GM23338 (cell line): Measurements from ENCODE around the gene IQGAP2. TPM values are rescaled to one million over a fixed set of nuclear protein-coding genes. Genes with fewer than 3 reads are reported as not detected.

ENCODE experiments used
- ATAC-seq: fragments of 200-7000 bp; cut with Tn5 transposase; 3 replicates; pipeline ENCODE4 v1.9.1; 2020
- DNase-seq: peaks from one replicate; pipeline ENCODE4 v3.0.0-alpha.2; 2015; ENCODE audit warnings: low spot score
- H2AFZ ChIP-seq: fragments of 200-600 bp; sonication (generic); 2 replicates; pipeline ENCODE4 v1.8.0; 2016; ENCODE audit warnings: antibody characterized with exemption, mild to moderate bottlenecking, moderate library complexity
- H3F3A ChIP-seq: fragments of 200-600 bp; sonication (generic); replicated peaks from 2 replicates; pipeline ENCODE4 v1.8.0; 2017; ENCODE audit warnings: antibody characterized with exemption, mixed run types, low read depth
- H3K27ac ChIP-seq: fragments of 200-600 bp; sonication (generic); 2 replicates; pipeline ENCODE4 v1.6.1; 2016; ENCODE audit warnings: low read depth
- H3K27me3 ChIP-seq: fragments of 200-600 bp; sonication (generic); 2 replicates; pipeline ENCODE4 v1.8.0; 2016; ENCODE audit warnings: mild to moderate bottlenecking, mixed run types, moderate library complexity; ENCODE audit not compliant: insufficient read depth
- H3K36me3 ChIP-seq: fragments of 200-600 bp; sonication (generic); 2 replicates; pipeline ENCODE4 v1.8.0; 2016; ENCODE audit warnings: mild to moderate bottlenecking; ENCODE audit not compliant: insufficient read depth
- H3K4me1 ChIP-seq: fragments of 200-600 bp; sonication (generic); 2 replicates; pipeline ENCODE4 v1.8.0; 2016; ENCODE audit warnings: mild to moderate bottlenecking, moderate library complexity; ENCODE audit not compliant: insufficient read depth
- H3K4me2 ChIP-seq: fragments of 200-600 bp; sonication (generic); 2 replicates; pipeline ENCODE4 v1.7.1; 2017; ENCODE audit warnings: mixed run types
- H3K4me3 ChIP-seq: fragments of 200-600 bp; sonication (generic); 2 replicates; pipeline ENCODE4 v1.6.1; 2016; ENCODE audit warnings: mixed run types
- H3K79me2 ChIP-seq: fragments of 200-600 bp; sonication (generic); replicated peaks from 2 replicates; pipeline ENCODE4 v1.8.0; 2017; ENCODE audit warnings: mild to moderate bottlenecking; ENCODE audit not compliant: insufficient read depth
- H3K9me2 ChIP-seq: fragments of 200-600 bp; sonication (generic); 2 replicates; pipeline ENCODE4 v1.8.0; 2017; ENCODE audit not compliant: insufficient read depth
- H4K20me1 ChIP-seq: fragments of 200-600 bp; sonication (generic); replicated peaks from 2 replicates; pipeline ENCODE4 v1.8.0; 2017; ENCODE audit warnings: mild to moderate bottlenecking; ENCODE audit not compliant: insufficient read depth
- H3K27ac Mint-ChIP-seq: 2 replicates; pipeline ENCODE4 v1.8.0; 2020; ENCODE audit warnings: inconsistent platforms, mild to moderate bottlenecking, moderate library complexity, mixed read lengths
- H3K27me3 Mint-ChIP-seq: 3 replicates; pipeline ENCODE4 v1.8.0; 2022; ENCODE audit warnings: low read depth, mild to moderate bottlenecking, moderate library complexity, mixed read lengths, inconsistent platforms; ENCODE audit not compliant: insufficient read depth, poor library complexity
- H3K36me3 Mint-ChIP-seq: 3 replicates; pipeline ENCODE4 v1.8.0; 2021; ENCODE audit warnings: low read depth, mild to moderate bottlenecking, inconsistent platforms, moderate library complexity, mixed read lengths
- H3K4me1 Mint-ChIP-seq: 3 replicates; pipeline ENCODE4 v1.8.0; 2020; ENCODE audit warnings: mild to moderate bottlenecking, inconsistent platforms, mixed read lengths
- H3K4me3 Mint-ChIP-seq: 3 replicates; pipeline ENCODE4 v1.8.0; 2021; ENCODE audit warnings: moderate library complexity, mild to moderate bottlenecking, inconsistent platforms, mixed read lengths
- H3K9me3 Mint-ChIP-seq: 3 replicates; pipeline ENCODE4 v1.8.0; 2020; ENCODE audit warnings: moderate library complexity, mild to moderate bottlenecking, inconsistent platforms, mixed read lengths
- CREB1 ChIP-seq: fragments of 250-450 bp; sonication (Bioruptor Pico); IDR thresholded peaks from 2 replicates; pipeline ENCODE4 v1.5.0; 2020; ENCODE audit warnings: low read depth, mild to moderate bottlenecking, moderate library complexity
- CTCF ChIP-seq, 2 experiments: fragments of 200-600 bp in 1 of 2; sonication (generic) in 1 of 2; conservative IDR thresholded peaks; 2 replicates each; pipeline versions ENCODE4 v1.5.1 to v1.6.1; 2016 to 2017; ENCODE audit warnings: antibody characterized with exemption in 2 of 2, low read depth in 2 of 2, mild to moderate bottlenecking in 2 of 2, moderate library complexity in 1 of 2
- ETS1 ChIP-seq: IDR thresholded peaks from 2 replicates; pipeline ENCODE4 v1.6.1; 2016; ENCODE audit warnings: antibody characterized with exemption
- EZH2 ChIP-seq: fragments of 200-600 bp; sonication (generic); IDR thresholded peaks from one replicate; pipeline ENCODE4 v1.8.0; 2017; ENCODE audit warnings: antibody characterized with exemption, mild to moderate bottlenecking, low read depth; ENCODE audit not compliant: unreplicated experiment
- EZH2phosphoT487 ChIP-seq: fragments of 200-600 bp; sonication (generic); IDR thresholded peaks from one replicate; pipeline ENCODE4 v1.8.1; 2018; ENCODE audit warnings: antibody characterized with exemption; ENCODE audit not compliant: unreplicated experiment
- JUNB ChIP-seq: IDR thresholded peaks from one replicate; pipeline ENCODE4 v1.6.1; 2016; ENCODE audit warnings: antibody characterized with exemption; ENCODE audit not compliant: unreplicated experiment
- NANOG ChIP-seq: IDR thresholded peaks from 2 replicates; pipeline ENCODE4 v1.6.1; 2016; ENCODE audit warnings: antibody characterized with exemption, borderline replicate concordance
- POLR2AphosphoS5 ChIP-seq: IDR thresholded peaks from 2 replicates; pipeline ENCODE4 v1.6.1; 2016; ENCODE audit warnings: antibody characterized with exemption, low read depth
- STAT1 ChIP-seq: IDR thresholded peaks from one replicate; pipeline ENCODE4 v1.6.1; 2016; ENCODE audit warnings: antibody characterized with exemption; ENCODE audit not compliant: unreplicated experiment
- ZNF331 ChIP-seq: fragments of 250-450 bp; sonication (Bioruptor Pico); IDR thresholded peaks from 2 replicates; pipeline ENCODE4 v1.5.0; 2020; ENCODE audit warnings: low read depth, mild to moderate bottlenecking, moderate library complexity
- ZNF462 ChIP-seq: fragments of 250-450 bp; sonication (Bioruptor Pico); IDR thresholded peaks from 2 replicates; pipeline ENCODE4 v1.5.0; 2020; ENCODE audit warnings: mild to moderate bottlenecking, moderate library complexity
- polyA plus RNA-seq: library from polyadenylated mRNA; unstranded; fragments of >200 nt; fragmentation: Nextera tagmentation; extraction: Ambion mirVana; gene quantifications from 2 replicates; pipeline ENCODE4 v1.2.1, GENCODE V29; 2016
- total RNA-seq: library from RNA; depleted of rRNA; stranded (reverse); fragments of >200 nt; shearing (Covaris generic); gene quantifications from 2 replicates; pipeline ENCODE4 v1.2.3, GENCODE V29; 2014

The IQGAP2 gene
- total and polyA plus RNA-seq, 2 experiments from 2014 or later: 60.0 to 86.5 TPM

- TF ChIP-seq ZNF462: no peak
These were observed 10.7 kb downstream of the IQGAP2 start (continued) for GRCh38 chr5:76413746-76414145.

GRCh38 chr5:76414788-76415187 lies 11.7 kb downstream of the IQGAP2 start:
- Histone ChIP-seq H3K36me3 (no peaks in the 10 kb centered on the region), H3K4me3 (no peak overlapping the region), H3K4me2 (no peak overlapping the region), H3K27me3 (no peaks in the 10 kb centered on the region), H3K9me2 (no peaks in the 10 kb centered on the region), H3K79me2 (peaks cover 95% of the 10 kb centered on the region), H2AFZ (no peak overlapping the region), H4K20me1 (peaks cover 9% of the 10 kb centered on the region; the same call in 1 of the 2 replicates), H3F3A (no peaks in the 10 kb centered on the region), H3K4me1 (peaks cover 9% of the 10 kb centered on the region; the same call in 1 of the 2 replicates), H3K27ac (no peak overlapping the region)
- Mint-ChIP-seq H3K4me3 (no peak overlapping the region), H3K27ac (no peak overlapping the region), H3K27me3 (peaks cover 3% of the 10 kb centered on the region), H3K36me3 (no peaks in the 10 kb centered on the region), H3K4me1 (peaks cover 22% of the 10 kb centered on the region), H3K9me3 (no peaks in the 10 kb centered on the region; the same call in 2 of the 3 replicates)
- ATAC-seq (no peak), DNase-seq (no peak)
- TF ChIP-seq CREB1: no peak
- TF ChIP-seq ZNF331 (CRISPR knock-in tag): no peak
- no peak for TF ChIP-seq ETS1
- no peak for TF ChIP-seq EZH2phosphoT487
- no peak for TF ChIP-seq CTCF (conservative IDR thresholded peaks at IDR 0.05; ENCODE audit: low read depth in 2 of 2)
- no peak for TF ChIP-seq JUNB
- no peak for TF ChIP-seq NANOG
- no peak for TF ChIP-seq STAT1
- no peak for TF ChIP-seq EZH2
- TF ChIP-seq POLR2AphosphoS5: no peak
